ENCODE results near the gene MAFG. TPM values are rescaled to one million over a fixed set of nuclear protein-coding genes. Genes with fewer than 3 reads are reported as not detected.

The MAFG gene
- total and polyA plus RNA-seq, 9 of the 15 experiments (the other 6 are each of a cell fraction or from before 2014, with no cell fraction given), result 1.1 to 58.1 (median 24.9) TPM

DNA sequence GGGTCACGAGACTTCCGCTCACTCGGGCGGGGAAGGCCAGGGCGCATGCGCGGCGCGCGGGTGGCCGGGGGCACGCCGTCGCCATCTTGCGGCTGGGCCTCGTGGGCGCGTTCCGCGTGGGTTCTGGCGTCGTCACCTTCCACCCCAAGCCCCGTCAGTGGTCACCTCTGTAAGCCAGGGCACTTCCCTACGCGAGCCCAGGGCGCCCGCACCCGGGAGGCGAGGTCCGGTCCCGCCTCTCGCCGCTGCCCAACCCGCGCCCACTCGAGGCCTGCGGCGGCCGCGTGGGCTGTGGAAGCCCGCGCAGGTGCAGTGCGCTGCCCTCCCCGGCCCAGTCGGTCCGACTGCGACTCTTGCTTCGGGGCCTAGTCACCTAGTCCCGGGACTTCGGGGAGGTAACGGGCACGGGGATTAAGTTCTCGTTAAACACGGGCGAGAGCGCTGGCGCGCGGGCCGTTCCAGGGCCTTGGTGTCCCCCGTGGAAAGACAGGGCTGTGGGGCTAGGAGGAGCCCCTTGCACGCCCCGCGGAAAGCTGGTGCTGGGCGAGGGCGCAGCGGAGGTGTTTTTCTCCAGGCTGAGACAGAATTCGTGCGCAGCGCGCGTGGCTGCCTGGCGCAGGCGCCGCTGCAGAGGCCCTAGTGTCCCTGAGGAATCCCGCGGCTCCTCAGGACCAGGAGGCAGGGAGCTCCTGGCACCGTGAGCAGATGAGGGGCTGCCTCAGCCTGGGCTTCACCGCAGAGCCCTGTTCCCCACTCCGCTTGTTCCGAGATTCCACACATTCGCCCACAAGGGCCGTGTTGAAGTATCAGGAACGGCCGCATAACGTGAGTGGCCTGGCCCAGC, 55.9 kb downstream of the MAFG start (continued):
- TF ChIP-seq, protein P1, sequence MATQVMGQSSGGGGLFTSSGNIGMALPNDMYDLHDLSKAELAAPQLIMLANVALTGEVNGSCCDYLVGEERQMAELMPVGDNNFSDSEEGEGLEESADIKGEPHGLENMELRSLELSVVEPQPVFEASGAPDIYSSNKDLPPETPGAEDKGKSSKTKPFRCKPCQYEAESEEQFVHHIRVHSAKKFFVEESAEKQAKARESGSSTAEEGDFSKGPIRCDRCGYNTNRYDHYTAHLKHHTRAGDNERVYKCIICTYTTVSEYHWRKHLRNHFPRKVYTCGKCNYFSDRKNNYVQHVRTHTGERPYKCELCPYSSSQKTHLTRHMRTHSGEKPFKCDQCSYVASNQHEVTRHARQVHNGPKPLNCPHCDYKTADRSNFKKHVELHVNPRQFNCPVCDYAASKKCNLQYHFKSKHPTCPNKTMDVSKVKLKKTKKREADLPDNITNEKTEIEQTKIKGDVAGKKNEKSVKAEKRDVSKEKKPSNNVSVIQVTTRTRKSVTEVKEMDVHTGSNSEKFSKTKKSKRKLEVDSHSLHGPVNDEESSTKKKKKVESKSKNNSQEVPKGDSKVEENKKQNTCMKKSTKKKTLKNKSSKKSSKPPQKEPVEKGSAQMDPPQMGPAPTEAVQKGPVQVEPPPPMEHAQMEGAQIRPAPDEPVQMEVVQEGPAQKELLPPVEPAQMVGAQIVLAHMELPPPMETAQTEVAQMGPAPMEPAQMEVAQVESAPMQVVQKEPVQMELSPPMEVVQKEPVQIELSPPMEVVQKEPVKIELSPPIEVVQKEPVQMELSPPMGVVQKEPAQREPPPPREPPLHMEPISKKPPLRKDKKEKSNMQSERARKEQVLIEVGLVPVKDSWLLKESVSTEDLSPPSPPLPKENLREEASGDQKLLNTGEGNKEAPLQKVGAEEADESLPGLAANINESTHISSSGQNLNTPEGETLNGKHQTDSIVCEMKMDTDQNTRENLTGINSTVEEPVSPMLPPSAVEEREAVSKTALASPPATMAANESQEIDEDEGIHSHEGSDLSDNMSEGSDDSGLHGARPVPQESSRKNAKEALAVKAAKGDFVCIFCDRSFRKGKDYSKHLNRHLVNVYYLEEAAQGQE (IDR thresholded peaks at IDR 0.05; ENCODE audit: borderline replicate concordance), result 0 out of 2 replicates have a peak, but pooled peaks have one; percentile 3
- TF ChIP-seq, protein P1 (CRISPR knock-in tag; IDR thresholded peaks at IDR 0.05; ENCODE audit: low read depth), result peak; percentile 81
- peak; percentile 97 for TF ChIP-seq TARDBP (IDR thresholded peaks at IDR 0.05)
- TF ChIP-seq XRCC5 (IDR thresholded peaks at IDR 0.05; ENCODE audit: low read depth, low read length), result no peak
- no peak for TF ChIP-seq EZH2 (IDR thresholded peaks at IDR 0.05; ENCODE audit: borderline replicate concordance, low read depth, low read length)
- peak; percentile 30; the same call in 1 of the 2 replicates for TF ChIP-seq GTF2E2 (tag; IDR thresholded peaks at IDR 0.05)
- peak; percentile 50 for TF ChIP-seq SUPT5H (IDR thresholded peaks at IDR 0.05)
- TF ChIP-seq ZNF707 (CRISPR knock-in tag; conservative IDR thresholded peaks at IDR 0.05), result no peak
- TF ChIP-seq ZNF274 (IDR thresholded peaks at IDR 0.05; ENCODE audit: borderline replicate concordance, low read depth, low read length), result peak; percentile 44; the same call in 1 of the 2 replicates
- peak; percentile 22; the same call in 1 of the 2 replicates for TF ChIP-seq ZEB2 (IDR thresholded peaks at IDR 0.05)
- TF ChIP-seq TAF15 (IDR thresholded peaks at IDR 0.05; ENCODE audit: low read depth, low read length), result no peak; the same call in 1 of the 2 replicates
- peak; percentile 89; the same call in 1 of the 2 replicates for TF ChIP-seq TOE1 (IDR thresholded peaks at IDR 0.05; ENCODE audit: borderline replicate concordance)
- TF ChIP-seq TOE1 (CRISPR knock-in tag; IDR thresholded peaks at IDR 0.05; ENCODE audit: borderline replicate concordance, low read depth), result no peak
- TF ChIP-seq, protein P2, sequence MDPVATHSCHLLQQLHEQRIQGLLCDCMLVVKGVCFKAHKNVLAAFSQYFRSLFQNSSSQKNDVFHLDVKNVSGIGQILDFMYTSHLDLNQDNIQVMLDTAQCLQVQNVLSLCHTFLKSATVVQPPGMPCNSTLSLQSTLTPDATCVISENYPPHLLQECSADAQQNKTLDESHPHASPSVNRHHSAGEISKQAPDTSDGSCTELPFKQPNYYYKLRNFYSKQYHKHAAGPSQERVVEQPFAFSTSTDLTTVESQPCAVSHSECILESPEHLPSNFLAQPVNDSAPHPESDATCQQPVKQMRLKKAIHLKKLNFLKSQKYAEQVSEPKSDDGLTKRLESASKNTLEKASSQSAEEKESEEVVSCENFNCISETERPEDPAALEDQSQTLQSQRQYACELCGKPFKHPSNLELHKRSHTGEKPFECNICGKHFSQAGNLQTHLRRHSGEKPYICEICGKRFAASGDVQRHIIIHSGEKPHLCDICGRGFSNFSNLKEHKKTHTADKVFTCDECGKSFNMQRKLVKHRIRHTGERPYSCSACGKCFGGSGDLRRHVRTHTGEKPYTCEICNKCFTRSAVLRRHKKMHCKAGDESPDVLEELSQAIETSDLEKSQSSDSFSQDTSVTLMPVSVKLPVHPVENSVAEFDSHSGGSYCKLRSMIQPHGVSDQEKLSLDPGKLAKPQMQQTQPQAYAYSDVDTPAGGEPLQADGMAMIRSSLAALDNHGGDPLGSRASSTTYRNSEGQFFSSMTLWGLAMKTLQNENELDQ (CRISPR knock-in tag; IDR thresholded peaks at IDR 0.05; ENCODE audit: borderline replicate concordance), result no peak; the same call in 1 of the 2 replicates
- TF ChIP-seq, protein P3, sequence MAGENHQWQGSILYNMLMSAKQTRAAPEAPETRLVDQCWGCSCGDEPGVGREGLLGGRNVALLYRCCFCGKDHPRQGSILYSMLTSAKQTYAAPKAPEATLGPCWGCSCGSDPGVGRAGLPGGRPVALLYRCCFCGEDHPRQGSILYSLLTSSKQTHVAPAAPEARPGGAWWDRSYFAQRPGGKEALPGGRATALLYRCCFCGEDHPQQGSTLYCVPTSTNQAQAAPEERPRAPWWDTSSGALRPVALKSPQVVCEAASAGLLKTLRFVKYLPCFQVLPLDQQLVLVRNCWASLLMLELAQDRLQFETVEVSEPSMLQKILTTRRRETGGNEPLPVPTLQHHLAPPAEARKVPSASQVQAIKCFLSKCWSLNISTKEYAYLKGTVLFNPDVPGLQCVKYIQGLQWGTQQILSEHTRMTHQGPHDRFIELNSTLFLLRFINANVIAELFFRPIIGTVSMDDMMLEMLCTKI (IDR thresholded peaks at IDR 0.05; ENCODE audit: partially characterized antibody), result no peak
- TF ChIP-seq ETS2 (tag; IDR thresholded peaks at IDR 0.05; ENCODE audit: borderline replicate concordance, poor library complexity, severe bottlenecking), result no peak
